IMR-90 (cell line): ENCODE measurements around the gene IPO13. TPM values are rescaled to one million over a fixed set of nuclear protein-coding genes. Genes with fewer than 3 reads are reported as not detected.
A peak's percentile ranks its signal among the peaks of the same experiment; 100 is the strongest.

ENCODE experiments used
- ATAC-seq: fragments of 200-7000 bp; cut with Tn5 transposase; 2 replicates; pipeline ENCODE4 v1.9.1; 2020; ENCODE audit warnings: low read depth, mild to moderate bottlenecking, moderate library complexity
- BruUV-seq: library from RNA; stranded (reverse); fragments of 400-500 nt; replicated peaks from 2 replicates; lab custom pipeline; 2021; lab: Mats Ljungman, UMichigan
- CTCF ChIA-PET: fragments of 300-600 bp; formaldehyde crosslinking; extraction: SDS; loops from one replicate; lab custom pipeline; 2021; ENCODE audit warnings: antibody characterized with exemption; lab: Yijun Ruan, JAX
- POLR2A ChIA-PET: fragments of 300-600 bp; sonication (Branson Sonifier 250); formaldehyde crosslinking; loops from one replicate; lab custom pipeline; 2022; ENCODE audit warnings: antibody characterized with exemption; ENCODE audit not compliant: unreplicated experiment; lab: Charles Lee
- DNase-seq: peaks from one replicate; pipeline ENCODE4 v3.0.0; 2013
- H2AFZ ChIP-seq: replicated peaks from 2 replicates; pipeline ENCODE3; 2013; ENCODE audit warnings: low read length, mild to moderate bottlenecking; ENCODE audit not compliant: poor library complexity
- H2AK5ac ChIP-seq: 2 replicates; pipeline ENCODE4 v1.6.1; 2013; ENCODE audit warnings: low read depth, low read length, inconsistent platforms
- H2AK9ac ChIP-seq: replicated peaks from 2 replicates; pipeline ENCODE3; 2013; ENCODE audit warnings: mild to moderate bottlenecking, low read depth, low read length, moderate library complexity; ENCODE audit not compliant: poor library complexity
- H2BK120ac ChIP-seq: 2 replicates; pipeline ENCODE4 v1.6.1; 2013; ENCODE audit warnings: low read depth, low read length, inconsistent platforms
- H2BK15ac ChIP-seq: 3 replicates; pipeline ENCODE4 v1.6.1; 2013; ENCODE audit warnings: low read depth, low read length, inconsistent platforms
- H2BK20ac ChIP-seq: 2 replicates; pipeline ENCODE4 v1.6.1; 2013; ENCODE audit warnings: low read depth, mild to moderate bottlenecking, inconsistent platforms, low read length, moderate library complexity
- H2BK5ac ChIP-seq: 2 replicates; pipeline ENCODE4 v1.6.1; 2013; ENCODE audit warnings: mild to moderate bottlenecking, low read depth, low read length, inconsistent platforms; ENCODE audit not compliant: poor library complexity, severe bottlenecking
- H3K14ac ChIP-seq: replicated peaks from 2 replicates; pipeline ENCODE4 v1.6.1; 2013; ENCODE audit warnings: low read depth, low read length, inconsistent platforms
- H3K18ac ChIP-seq: 2 replicates; pipeline ENCODE4 v1.6.1; 2013; ENCODE audit warnings: low read depth, low read length, control low read depth
- H3K23ac ChIP-seq: 2 replicates; pipeline ENCODE4 v1.6.1; 2013; ENCODE audit warnings: low read depth, low read length, inconsistent platforms
- H3K27ac ChIP-seq: 2 replicates; pipeline ENCODE4 v1.5.1; 2013; ENCODE audit warnings: mild to moderate bottlenecking, control low read depth, low read length; ENCODE audit not compliant: insufficient read depth
- H3K27me3 ChIP-seq: 2 replicates; pipeline ENCODE4 v1.6.1; 2013; ENCODE audit warnings: low read length; ENCODE audit not compliant: control insufficient read depth, insufficient read depth
- H3K36me3 ChIP-seq: 2 replicates; pipeline ENCODE4 v1.6.1; 2013; ENCODE audit warnings: low read length, mixed read lengths; ENCODE audit not compliant: control insufficient read depth, insufficient read depth
- H3K4ac ChIP-seq: 2 replicates; pipeline ENCODE4 v1.6.1; 2013; ENCODE audit warnings: low read depth, low read length, inconsistent platforms
- H3K4me1 ChIP-seq: 2 replicates; pipeline ENCODE4 v1.6.1; 2013; ENCODE audit warnings: low read length, mixed read lengths; ENCODE audit not compliant: control insufficient read depth, insufficient read depth
- H3K4me2 ChIP-seq: 2 replicates; pipeline ENCODE4 v1.6.1; 2013; ENCODE audit warnings: low read depth, mild to moderate bottlenecking, control low read depth, low read length, moderate library complexity
- H3K4me3 ChIP-seq: 2 replicates; pipeline ENCODE4 v1.5.1; 2013; ENCODE audit warnings: low read depth, mild to moderate bottlenecking, control low read depth, low read length, moderate library complexity; ENCODE audit not compliant: insufficient read depth
- H3K56ac ChIP-seq: 2 replicates; pipeline ENCODE4 v1.6.1; 2013; ENCODE audit warnings: low read length, inconsistent platforms; ENCODE audit not compliant: insufficient read depth; ENCODE audit errors: extremely low read depth
- H3K79me1 ChIP-seq, 2 experiments: 2 replicates each; pipeline ENCODE4 v1.6.1; 2013; ENCODE audit warnings: low read length in 2 of 2, inconsistent platforms in 1 of 2, low read depth in 1 of 2
- H3K9ac ChIP-seq: 2 replicates; pipeline ENCODE4 v1.6.1; 2013; ENCODE audit warnings: low read depth, low read length, control low read depth
- H3K9me1 ChIP-seq: 2 replicates; pipeline ENCODE4 v1.6.1; 2013; ENCODE audit warnings: low read length, inconsistent platforms; ENCODE audit not compliant: insufficient read depth
- H3K9me3 ChIP-seq: 2 replicates; pipeline ENCODE4 v1.6.1; 2013; ENCODE audit warnings: low read length; ENCODE audit not compliant: control insufficient read depth, insufficient read depth
- H4K20me1 ChIP-seq: 2 replicates; pipeline ENCODE4 v1.6.1; 2013; ENCODE audit warnings: low read length, inconsistent platforms; ENCODE audit not compliant: insufficient read depth
- H4K5ac ChIP-seq: 2 replicates; pipeline ENCODE4 v1.6.1; 2013; ENCODE audit warnings: mild to moderate bottlenecking, low read depth, low read length, control low read depth
- H4K8ac ChIP-seq, 2 experiments: 2 replicates each; pipeline ENCODE4 v1.6.1; 2013; ENCODE audit warnings: low read depth in 2 of 2, low read length in 2 of 2, control low read depth in 1 of 2, inconsistent platforms in 1 of 2
- H4K91ac ChIP-seq: 2 replicates; pipeline ENCODE4 v1.6.1; 2013; ENCODE audit warnings: low read depth, low read length, inconsistent platforms; ENCODE audit not compliant: insufficient read depth
- CHD1 ChIP-seq: IDR thresholded peaks from 2 replicates; pipeline ENCODE4 v1.6.1; 2012; ENCODE audit warnings: low read depth, low read length, improper control_type of control experiment
- CTCF ChIP-seq: conservative IDR thresholded peaks from 2 replicates; pipeline ENCODE4 v1.5.1; 2012; ENCODE audit warnings: mild to moderate bottlenecking, low read depth, low read length, improper control_type of control experiment
- FOS ChIP-seq: fragments of 150-350 bp; IDR thresholded peaks from 2 replicates; pipeline ENCODE4 v1.6.1; 2016; ENCODE audit warnings: low read depth, low read length
- MAFK ChIP-seq: IDR thresholded peaks from 2 replicates; pipeline ENCODE4 v1.6.1; 2012; ENCODE audit warnings: low read depth, low read length, improper control_type of control experiment
- MAZ ChIP-seq: IDR thresholded peaks from 2 replicates; pipeline ENCODE4 v1.6.1; 2012; ENCODE audit warnings: low read depth, mild to moderate bottlenecking, low read length, improper control_type of control experiment, moderate library complexity, borderline replicate concordance
- MXI1 ChIP-seq: IDR thresholded peaks from 2 replicates; pipeline ENCODE4 v1.6.1; 2012; ENCODE audit warnings: low read depth, mild to moderate bottlenecking, low read length, moderate library complexity, borderline replicate concordance
- POLR2A ChIP-seq: IDR thresholded peaks from 2 replicates; pipeline ENCODE4 v1.6.1; 2012; ENCODE audit warnings: mild to moderate bottlenecking, low read depth, low read length
- RAD21 ChIP-seq: IDR thresholded peaks from 2 replicates; pipeline ENCODE4 v1.6.1; 2012; ENCODE audit warnings: low read length, improper control_type of control experiment
- RFX5 ChIP-seq: IDR thresholded peaks from 2 replicates; pipeline ENCODE4 v1.8.0; 2012; ENCODE audit warnings: low read depth, mild to moderate bottlenecking, low read length, moderate library complexity
- SMC3 ChIP-seq: fragments of 150-350 bp; IDR thresholded peaks from 2 replicates; pipeline ENCODE4 v1.6.1; 2016; ENCODE audit warnings: low read depth, mild to moderate bottlenecking, antibody characterized with exemption, low read length, moderate library complexity
- WGBS, 2 experiments: methylation state at CpG; one replicate each; pipeline versions ENCODE4 v1.1.5 to v1.1.7; 2013; ENCODE audit warnings: missing lambda C conversion rate in 2 of 2; ENCODE audit not compliant: insufficient read length in 1 of 2; ENCODE audit errors: extremely low coverage in 2 of 2; 5-methylcytosine and 5-hydroxymethylcytosine counted together
- dilution Hi-C: fragments of 300-500 bp; cut with HindIII; formaldehyde crosslinking; loops from one replicate; pipeline ENCODE4 v1.14.3; 2018; ENCODE audit warnings: low sequenced_read_pairs; ENCODE audit not compliant: unreplicated experiment
- in situ Hi-C: fragments of 300-500 bp; cut with MboI; formaldehyde crosslinking; loops from 3 replicates; pipeline ENCODE4 v1.14.3; 2019; ENCODE audit warnings: low sequenced_read_pairs, inconsistent platforms, mixed read lengths
- intact Hi-C: fragments of 100-400 bp; cut with micrococcal nuclease; formaldehyde crosslinking; loops from 2 replicates; pipeline ENCODE4 v1.10.0; 2022
- polyA plus RNA-seq, 3 experiments: library from polyadenylated mRNA; depleted of rRNA; stranded (reverse); fragments of >200 nt; gene quantifications; 2 replicates each; pipeline ENCODE4 v1.2.3, GENCODE V29; 2012; ENCODE audit warnings: low replicate concordance in 1 of 3
- total RNA-seq: library from RNA; depleted of rRNA; stranded (reverse); fragments of >200 nt; gene quantifications from 2 replicates; pipeline ENCODE4 v1.2.3, GENCODE V29; 2012

IPO13 gene
- total and polyA plus RNA-seq, 2 of the 4 experiments (the other 2 are of a cell fraction): 15.2 to 18.7 TPM

GRCh38 chr1:43913051-43913501, 33.7 kb upstream of the IPO13 start:
- Histone ChIP-seq H3K4ac (peak overlapping the region; percentile 23), H3K4me1 (peaks cover 9% of the 10 kb centered on the region; the same call in 1 of the 2 replicates), H3K14ac (no peak overlapping the region), H3K4me3 (no peak overlapping the region), H2BK120ac (no peak overlapping the region), H3K9ac (no peak overlapping the region), H2BK5ac (no peak overlapping the region), H2AK5ac (no peak overlapping the region; the same call in 1 of the 2 replicates), H3K79me1 (no peaks in the 10 kb centered on the region), H3K27ac (no peak overlapping the region), H2BK15ac (no peak overlapping the region), H3K9me1 (peaks cover 5% of the 10 kb centered on the region; the same call in 1 of the 2 replicates), H3K18ac (no peak overlapping the region), H3K4me2 (no peak overlapping the region), H4K8ac (no peak overlapping the region), H3K9me3 (no peaks in the 10 kb centered on the region), H3K27me3 (no peaks in the 10 kb centered on the region), H4K20me1 (no peaks in the 10 kb centered on the region), H3K23ac (no peak overlapping the region), H4K5ac (no peak overlapping the region), H3K36me3 (no peaks in the 10 kb centered on the region), H2BK20ac (no peak overlapping the region), H2AFZ (peak overlapping the region; percentile 50), H3K56ac (no peak overlapping the region), H4K91ac (peak overlapping the region; percentile 37; the same call in 1 of the 2 replicates), H2AK9ac (peak overlapping the region; percentile 14)
- TF ChIP-seq RAD21: no peak
- no peak for TF ChIP-seq MXI1
- no peak for TF ChIP-seq FOS
- no peak for TF ChIP-seq POLR2A
- no peak for TF ChIP-seq MAFK
- no peak for TF ChIP-seq RFX5
- TF ChIP-seq SMC3: no peak
- no peak for TF ChIP-seq MAZ
- TF ChIP-seq CTCF: no peak
- TF ChIP-seq CHD1: no peak
- DNase-seq: no peak
- in situ Hi-C loops (no loop called here), intact Hi-C loops (no loop called here), dilution Hi-C loops (no loop called here)
- ChIA-PET POLR2A (no interaction called here), CTCF (interaction anchor here (2.3 to 2.4 kb wide), 2 partner anchors 22 to 150 kb away, joined by 7 to 8 read pairs; no protein-coding TSS in a partner anchor)
- WGBS, 2 experiments: no CpG with 5 or more reads among the region's 7 CpGs
- no peak for ATAC-seq
- BruUV-seq: no TSS peak
